NOMO-1 (cell line): ENCODE data around the gene DAND5.
A peak's percentile ranks its signal among the peaks of the same experiment; 100 is the strongest.

Experiments
- DNase-seq, 2 experiments: peaks; one replicate each; lab custom pipeline; 2025; ENCODE audit not compliant: unreplicated experiment in 2 of 2; lab: John Stamatoyannopoulos, UW

Gene DAND5

GRCh38 chr19:13007292-13008045, 38.1 kb downstream of the DAND5 start:
- DNase-seq, result no peak

- DNase-seq, result no peak
These were observed 39.8 kb downstream of the DAND5 start for GRCh38 chr19:13008926-13009787.

- DNase-seq, result no peak
These were observed 40.9 kb downstream of the DAND5 start for GRCh38 chr19:13010038-13010991.

- DNase-seq, result no peak
These were observed 41.7 kb downstream of the DAND5 start for GRCh38 chr19:13010992-13011652.

- DNase-seq, result no peak
These were observed 42.4 kb downstream of the DAND5 start for GRCh38 chr19:13011653-13012389.

GRCh38 chr19:13012390-13012689, 43.0 kb downstream of the DAND5 start:
- DNase-seq, result no peak

- DNase-seq, result peak; percentile 27 to 52
These were observed 43.6 kb downstream of the DAND5 start for GRCh38 chr19:13012690-13013608.

- no peak for DNase-seq
These were observed 44.3 kb downstream of the DAND5 start for GRCh38 chr19:13013649-13014048.

GRCh38 chr19:13014101-13014920, 44.9 kb downstream of the DAND5 start:
- DNase-seq, result no peak

- no peak for DNase-seq
These were observed 45.5 kb downstream of the DAND5 start for GRCh38 chr19:13014921-13015280.

- no peak for DNase-seq
These were observed 46.2 kb downstream of the DAND5 start for GRCh38 chr19:13015361-13016223.

- no peak for DNase-seq
These were observed 46.9 kb downstream of the DAND5 start for GRCh38 chr19:13016245-13016627.

GRCh38 chr19:13016628-13017305, 47.4 kb downstream of the DAND5 start:
- no peak for DNase-seq

GRCh38 chr19:13017306-13018034, 48.1 kb downstream of the DAND5 start:
- DNase-seq, result no peak

- DNase-seq, result no peak
These were observed 48.9 kb downstream of the DAND5 start for GRCh38 chr19:13018035-13018914.
